ENCODE results near the gene WDR6. TPM values are rescaled to one million over a fixed set of nuclear protein-coding genes. Genes with fewer than 3 reads are reported as not detected.

WDR6 gene
- total and polyA plus RNA-seq, 9 of the 15 experiments (the other 6 are each of a cell fraction or from before 2014, with no cell fraction given), result 8.9 to 90.6 (median 44.7) TPM

GRCh38 chr3:49021813-49022687 lies 14.9 kb downstream of the WDR6 start, which contains the start of gene NDUFAF3 (continued):
- TF ChIP-seq ZNF449 (CRISPR knock-in tag; IDR thresholded peaks at IDR 0.05) (no peak), DLX4 (CRISPR knock-in tag; IDR thresholded peaks at IDR 0.05) (no peak), PRPF4 (IDR thresholded peaks at IDR 0.05; ENCODE audit: insufficient read depth, low read depth, low read length, poor library complexity, severe bottlenecking) (peak; percentile 15), MTA1 (IDR thresholded peaks at IDR 0.05; ENCODE audit: borderline replicate concordance) (0 out of 2 replicates have a peak, but pooled peaks have one; percentile 3), RBBP5 (IDR thresholded peaks at IDR 0.05; ENCODE audit: borderline replicate concordance, insufficient read depth, low read length, poor library complexity, severe bottlenecking) (peak; percentile 73), ZNF280A (IDR thresholded peaks at IDR 0.05; ENCODE audit: low read depth, partially characterized antibody) (no peak), CTCFL (IDR thresholded peaks at IDR 0.05; ENCODE audit: borderline replicate concordance, insufficient read depth, low read depth, low read length, poor library complexity, severe bottlenecking) (peak; percentile 94), SUPT5H (IDR thresholded peaks at IDR 0.05) (peak; percentile 69), MBD2 (IDR thresholded peaks at IDR 0.05; ENCODE audit: borderline replicate concordance, low read depth) (peak; percentile 39; the same call in 1 of the 2 replicates), ZNF318 (IDR thresholded peaks at IDR 0.05; ENCODE audit: borderline replicate concordance in 1 of 2, low read depth in 1 of 2) (no peak)
